Fibroblast of lung (primary cell): ENCODE data around the gene SREK1IP1. TPM values are rescaled to one million over a fixed set of nuclear protein-coding genes. Genes with fewer than 3 reads are reported as not detected.
A peak's percentile ranks its signal among the peaks of the same experiment; 100 is the strongest.

Source experiments
- DNase-seq, 2 donors: peaks; one replicate each; pipeline versions ENCODE4 v3.0.0 to v3.0.0-alpha.2; 2010; ENCODE audit warnings: low read depth in 2 of 2
- H2AFZ ChIP-seq: 2 replicates; pipeline ENCODE4 v1.5.1; 2012; ENCODE audit warnings: low read length, control low read depth, inconsistent platforms
- H3K27ac ChIP-seq: 2 replicates; pipeline ENCODE4 v1.5.1; 2011; ENCODE audit warnings: low read length, control low read depth; ENCODE audit not compliant: insufficient read depth
- H3K27me3 ChIP-seq: 2 replicates; pipeline ENCODE4 v1.5.1; 2011; ENCODE audit warnings: mild to moderate bottlenecking, low read length; ENCODE audit not compliant: control insufficient read depth, insufficient read depth
- H3K36me3 ChIP-seq: 2 replicates; pipeline ENCODE4 v1.5.1; 2011; ENCODE audit warnings: low read length; ENCODE audit not compliant: control insufficient read depth, insufficient read depth
- H3K4me1 ChIP-seq: 2 replicates; pipeline ENCODE4 v1.5.1; 2011; ENCODE audit warnings: low read length; ENCODE audit not compliant: control insufficient read depth, insufficient read depth; ENCODE audit errors: extremely low read depth
- H3K4me2 ChIP-seq: 2 replicates; pipeline ENCODE4 v1.5.1; 2011; ENCODE audit warnings: low read length, control low read depth; ENCODE audit not compliant: insufficient read depth; ENCODE audit errors: extremely low read depth
- H3K4me3 ChIP-seq, 4 experiments: fragments of 200-600 bp in 1 of 4; sonication (generic) in 1 of 4; replicated peaks in 1 of 4; 2 replicates each; pipeline ENCODE4 v1.5.1; 2011 to 2016; ENCODE audit warnings: low read length in 4 of 4, low read depth in 3 of 4, mild to moderate bottlenecking in 3 of 4, control low read depth in 2 of 4, inconsistent platforms in 1 of 4, mixed read lengths in 1 of 4; ENCODE audit not compliant: insufficient read depth in 1 of 4; ENCODE audit errors: control extremely low read depth in 1 of 4
- H3K79me2 ChIP-seq: 2 replicates; pipeline ENCODE4 v1.5.1; 2012; ENCODE audit warnings: mild to moderate bottlenecking, low read length, inconsistent platforms; ENCODE audit not compliant: control insufficient read depth, insufficient read depth
- H3K9ac ChIP-seq: 2 replicates; pipeline ENCODE4 v1.5.1; 2011; ENCODE audit warnings: mild to moderate bottlenecking, low read length, control low read depth; ENCODE audit not compliant: insufficient read depth
- H3K9me3 ChIP-seq: 2 replicates; pipeline ENCODE4 v1.5.1; 2012; ENCODE audit warnings: low read depth, low read length; ENCODE audit not compliant: control insufficient read depth, insufficient read depth
- H4K20me1 ChIP-seq: 2 replicates; pipeline ENCODE4 v1.5.1; 2011; ENCODE audit warnings: low read length; ENCODE audit not compliant: control insufficient read depth, insufficient read depth; ENCODE audit errors: extremely low read depth
- CTCF ChIP-seq, 2 donors: IDR thresholded peaks in 1 of 2; conservative IDR thresholded peaks in 1 of 2; 1 replicate in 1 of 2; 2 replicates in 1 of 2; pipeline ENCODE4 v1.5.1; 2011 to 2012; ENCODE audit warnings: low read length in 2 of 2, control low read depth in 1 of 2, inconsistent platforms in 1 of 2, low read depth in 1 of 2, mild to moderate bottlenecking in 1 of 2
- EZH2 ChIP-seq: IDR thresholded peaks from 2 replicates; pipeline ENCODE4 v1.5.1; 2012; ENCODE audit warnings: low read length, control low read depth, mild to moderate bottlenecking; ENCODE audit errors: missing control alignments
- polyA plus RNA-seq, 2 donors: library from polyadenylated mRNA; depleted of rRNA in 1 of 2; stranded (reverse) in 1 of 2; unstranded in 1 of 2; fragments of >200 nt; gene quantifications; 2 replicates each; pipeline ENCODE4 v1.2.1, GENCODE V29; 2011 to 2012; ENCODE audit warnings: missing spikeins in 1 of 2
- total RNA-seq: library from RNA; depleted of rRNA; stranded (reverse); fragments of >200 nt; gene quantifications from 2 replicates; pipeline ENCODE4 v1.2.1, GENCODE V29; 2014

SREK1IP1 gene
- total and polyA plus RNA-seq, 2 donors (not counting 1 experiment from before 2014, with no cell fraction given), result 6.5 to 13.5 TPM

DNA sequence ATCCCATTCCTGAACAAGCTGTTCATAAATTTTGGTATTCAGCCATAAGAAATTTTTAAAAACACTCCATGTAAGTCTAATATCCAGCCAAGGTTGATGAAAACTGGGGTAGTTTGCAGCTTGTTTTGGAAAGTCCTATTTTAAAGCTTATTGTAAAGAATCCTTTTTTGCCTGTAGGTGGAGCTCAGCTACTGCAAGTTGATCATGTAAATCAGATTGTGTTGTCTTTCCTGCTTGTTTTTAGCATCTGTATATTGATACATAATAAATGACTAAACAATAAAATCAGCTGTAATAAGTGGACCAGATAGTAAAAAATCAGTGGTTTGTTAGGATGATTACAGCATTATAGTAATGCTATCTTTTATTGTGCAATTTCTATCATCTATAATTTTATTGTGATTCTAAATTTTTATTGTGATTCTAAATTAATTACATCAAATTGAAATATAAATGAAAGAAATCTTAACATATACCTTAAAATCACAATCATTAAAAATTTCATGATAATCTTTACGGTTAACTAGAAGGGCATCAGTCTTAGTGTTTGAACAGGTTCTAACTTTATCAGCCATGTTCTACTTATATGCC lies 42.7 kb upstream of the SREK1IP1 start:
- peak; percentile 61 to 84 for DNase-seq
- Histone ChIP-seq H3K36me3 (no peaks in the 10 kb centered on the region), H3K79me2 (no peaks in the 10 kb centered on the region), H3K4me2 (no peak overlapping the region), H3K27me3 (no peaks in the 10 kb centered on the region), H3K27ac (no peak overlapping the region), H2AFZ (no peak overlapping the region), H4K20me1 (no peaks in the 10 kb centered on the region), H3K9ac (no peak overlapping the region), H3K9me3 (no peaks in the 10 kb centered on the region), H3K4me1 (peaks cover 3% of the 10 kb centered on the region), H3K4me3 (no peak overlapping the region)
- TF ChIP-seq EZH2 (no peak), CTCF (conservative IDR thresholded peaks at IDR 0.05 in 1 of 2, IDR thresholded peaks at IDR 0.05 in 1 of 2; ENCODE audit: low read depth in 1 of 2, low read length in 2 of 2) (peak; percentile 69 to 73)

DNA sequence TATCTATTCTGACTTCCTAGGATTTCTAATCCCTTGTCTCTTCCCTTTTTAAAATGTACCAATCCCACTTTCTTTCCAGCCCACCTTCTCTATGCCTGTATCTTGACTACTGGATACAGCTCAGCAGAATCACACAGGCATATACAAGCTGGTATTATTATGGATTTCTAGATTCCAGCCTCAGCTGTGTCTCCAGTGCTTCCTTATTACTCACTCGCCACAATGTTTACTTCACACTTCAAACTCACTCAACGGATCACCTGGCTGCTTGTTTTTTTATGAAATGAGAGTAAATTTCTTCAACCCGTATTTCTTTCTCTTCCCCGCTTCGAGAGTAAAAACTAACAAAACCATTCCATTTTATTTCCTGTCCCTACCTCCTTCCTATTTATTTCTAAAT lies 39.0 kb upstream of the SREK1IP1 start:
- peak; percentile 20 to 72 for DNase-seq
- Histone ChIP-seq H3K27ac (no peak overlapping the region), H3K9ac (no peak overlapping the region), H3K9me3 (no peaks in the 10 kb centered on the region), H3K4me1 (peaks cover 3% of the 10 kb centered on the region), H3K36me3 (no peaks in the 10 kb centered on the region), H2AFZ (no peak overlapping the region), H4K20me1 (no peaks in the 10 kb centered on the region), H3K27me3 (no peaks in the 10 kb centered on the region), H3K4me2 (no peak overlapping the region), H3K4me3 (no peak overlapping the region), H3K79me2 (no peaks in the 10 kb centered on the region)
- TF ChIP-seq CTCF (conservative IDR thresholded peaks at IDR 0.05 in 1 of 2, IDR thresholded peaks at IDR 0.05 in 1 of 2; ENCODE audit: low read depth in 1 of 2, low read length in 2 of 2), result no peak
- no peak for TF ChIP-seq EZH2

GRCh38 chr5:64806537-64806936 lies 38.0 kb upstream of the SREK1IP1 start:
- Histone ChIP-seq H2AFZ (no peak overlapping the region), H3K4me2 (no peak overlapping the region), H3K27me3 (no peaks in the 10 kb centered on the region), H3K4me1 (peaks cover 3% of the 10 kb centered on the region), H3K9me3 (no peaks in the 10 kb centered on the region), H3K36me3 (no peaks in the 10 kb centered on the region), H3K27ac (no peak overlapping the region), H3K9ac (no peak overlapping the region), H3K79me2 (no peaks in the 10 kb centered on the region), H3K4me3 (no peak overlapping the region), H4K20me1 (no peaks in the 10 kb centered on the region)
- TF ChIP-seq CTCF (conservative IDR thresholded peaks at IDR 0.05 in 1 of 2, IDR thresholded peaks at IDR 0.05 in 1 of 2; ENCODE audit: low read depth in 1 of 2, low read length in 2 of 2) (no peak), EZH2 (no peak)
- no peak for DNase-seq
